Activated CD4-positive, alpha-beta T cell treated with anti-CD3 and anti-CD28 coated beads, Interleukin-10, Interleukin-2, amounts not matched to agents 100 ng/mL and 50 ng/mL, durations not matched to agents 16 hours and 8 hours (primary cell): ENCODE measurements around the gene OTOG.

Experiments used
- DNase-seq: peaks from one replicate; pipeline ENCODE4 v3.0.0-alpha.2; 2020

Gene OTOG

GRCh38 chr11:17521106-17521900 lies 25.8 kb upstream of the OTOG start:
- no peak for DNase-seq

- DNase-seq, result no peak
Observed at GRCh38 chr11:17522655-17523054, 24.4 kb upstream of the OTOG start.

GRCh38 chr11:17524221-17524620 lies 22.8 kb upstream of the OTOG start:
- DNase-seq, result no peak

- no peak for DNase-seq
Observed at GRCh38 chr11:17525570-17525969, 21.5 kb upstream of the OTOG start.

GRCh38 chr11:17526326-17526725 lies 20.7 kb upstream of the OTOG start:
- DNase-seq, result no peak

- no peak for DNase-seq
Observed at GRCh38 chr11:17526931-17527627, 20.0 kb upstream of the OTOG start.

GRCh38 chr11:17527628-17527995 lies 19.4 kb upstream of the OTOG start:
- DNase-seq, result no peak

GRCh38 chr11:17528181-17528691 lies 18.8 kb upstream of the OTOG start:
- DNase-seq, result peak; percentile 55

GRCh38 chr11:17528906-17529843 lies 17.9 kb upstream of the OTOG start:
- no peak for DNase-seq

GRCh38 chr11:17529844-17530185 lies 17.2 kb upstream of the OTOG start:
- DNase-seq, result no peak

GRCh38 chr11:17531071-17531600 lies 15.9 kb upstream of the OTOG start:
- no peak for DNase-seq

GRCh38 chr11:17531636-17532113 lies 15.4 kb upstream of the OTOG start:
- DNase-seq, result no peak

GRCh38 chr11:17532784-17533183 lies 14.3 kb upstream of the OTOG start:
- no peak for DNase-seq

- no peak for DNase-seq
Observed at GRCh38 chr11:17533341-17533740, 13.7 kb upstream of the OTOG start.

GRCh38 chr11:17533778-17534415 lies 13.2 kb upstream of the OTOG start:
- no peak for DNase-seq

GRCh38 chr11:17535488-17535887 lies 11.6 kb upstream of the OTOG start:
- no peak for DNase-seq

GRCh38 chr11:17537261-17537660 lies 9.8 kb upstream of the OTOG start:
- no peak for DNase-seq

- no peak for DNase-seq
Observed at GRCh38 chr11:17538054-17538453, 9.0 kb upstream of the OTOG start.

- no peak for DNase-seq
Observed at GRCh38 chr11:17538731-17539130, 8.3 kb upstream of the OTOG start.

- no peak for DNase-seq
Observed at GRCh38 chr11:17540807-17541206, 6.3 kb upstream of the OTOG start.

GRCh38 chr11:17541330-17541885 lies 5.7 kb upstream of the OTOG start:
- DNase-seq, result no peak

GRCh38 chr11:17542249-17542648 lies 4.8 kb upstream of the OTOG start:
- no peak for DNase-seq
